HepG2 (cell line): ENCODE data around the gene TMEFF2. TPM values are rescaled to one million over a fixed set of nuclear protein-coding genes. Genes with fewer than 3 reads are reported as not detected.

ENCODE experiments used
- ATAC-seq: fragments of 200-7000 bp; cut with Tn5 transposase; 3 replicates; pipeline ENCODE4 v1.9.1; 2020; ENCODE audit warnings: mild to moderate bottlenecking, moderate library complexity
- BruUV-seq: library from RNA; stranded (reverse); fragments of 400-500 nt; replicated peaks from 2 replicates; lab custom pipeline; 2021; lab: Mats Ljungman, UMichigan
- CTCF ChIA-PET: fragments of 300-600 bp; formaldehyde crosslinking; extraction: SDS; loops from one replicate; lab custom pipeline; 2021; ENCODE audit warnings: low total read pairs, inconsistent platforms, low intra/inter-chr PET ratio; lab: Yijun Ruan, JAX
- POLR2A ChIA-PET: fragments of 350-600 bp; sonication (Branson Sonifier 250); formaldehyde crosslinking; loops from one replicate; lab custom pipeline; 2020; ENCODE audit warnings: antibody characterized with exemption, inconsistent platforms; lab: Yijun Ruan, JAX
- DNase-seq: peaks from one replicate; pipeline ENCODE4 v3.0.0-alpha.2; 2015; ENCODE audit warnings: low spot score
- FAIRE-seq: peaks from 3 replicates; lab custom pipeline; 2011; peaks lifted over from hg19 to GRCh38; lab: Jason Lieb, UNC
- H2AFZ ChIP-seq: one replicate; pipeline ENCODE4 v1.6.1; 2011; ENCODE audit warnings: low read length, inconsistent platforms
- H3K27ac ChIP-seq: fragments of 300-600 bp; 3 replicates; pipeline ENCODE4 v1.8.0; 2011; ENCODE audit warnings: mixed run types, mild to moderate bottlenecking, mixed read lengths, low read length, inconsistent platforms; ENCODE audit not compliant: insufficient read depth; ENCODE audit errors: extremely low read length
- H3K27me3 ChIP-seq, 2 experiments: fragments of 200-600 bp in 1 of 2; 2 replicates in 1 of 2; 3 replicates in 1 of 2; pipeline versions ENCODE4 v1.6.0 to v1.8.0; 2011; ENCODE audit warnings: low read length in 2 of 2, mild to moderate bottlenecking in 2 of 2, moderate library complexity in 2 of 2, inconsistent platforms in 1 of 2; ENCODE audit not compliant: insufficient read depth in 2 of 2, control insufficient read depth in 1 of 2
- H3K36me3 ChIP-seq, 2 experiments: fragments of 200-600 bp in 1 of 2; replicated peaks in 1 of 2; 2 replicates in 1 of 2; 3 replicates in 1 of 2; pipeline versions ENCODE4 v1.5.1 to v1.8.0; 2011; ENCODE audit warnings: low read length in 2 of 2, inconsistent platforms in 1 of 2; ENCODE audit not compliant: insufficient read depth in 2 of 2, control insufficient read depth in 1 of 2
- H3K4me1 ChIP-seq: 2 replicates; pipeline ENCODE4 v1.5.1; 2012; ENCODE audit warnings: low read length, inconsistent platforms; ENCODE audit not compliant: insufficient read depth
- H3K4me2 ChIP-seq: 2 replicates; pipeline ENCODE4 v1.6.0; 2011; ENCODE audit warnings: low read depth, low read length, inconsistent platforms
- H3K4me3 ChIP-seq, 3 experiments: fragments of 200-600 bp in 1 of 3; sonication (generic), shearing (Covaris generic) in 1 of 3; replicated peaks in 1 of 3; 2 replicates each; pipeline ENCODE4 v1.5.1; 2011 to 2016; ENCODE audit warnings: low read length in 3 of 3, inconsistent platforms in 2 of 3, low read depth in 2 of 3, mild to moderate bottlenecking in 2 of 3, control low read depth in 1 of 3, mixed read lengths in 1 of 3; ENCODE audit not compliant: insufficient read depth in 1 of 3
- H3K79me2 ChIP-seq: one replicate; pipeline ENCODE4 v1.6.1; 2011; ENCODE audit warnings: low read length, inconsistent platforms; ENCODE audit not compliant: insufficient read depth
- H3K9ac ChIP-seq: 2 replicates; pipeline ENCODE4 v1.6.0; 2011; ENCODE audit warnings: mild to moderate bottlenecking, low read depth, low read length, inconsistent platforms; ENCODE audit not compliant: insufficient read depth
- H3K9me3 ChIP-seq: 2 replicates; pipeline ENCODE4 v1.5.1; 2012; ENCODE audit warnings: mild to moderate bottlenecking, low read length
- H4K20me1 ChIP-seq: 2 replicates; pipeline ENCODE4 v1.6.0; 2011; ENCODE audit warnings: inconsistent platforms, mild to moderate bottlenecking, low read length, moderate library complexity; ENCODE audit not compliant: insufficient read depth
- CREM ChIP-seq, 2 experiments: sonication (generic) in 1 of 2; formaldehyde crosslinking in 1 of 2; IDR thresholded peaks; 2 replicates each; pipeline versions ENCODE4 v1.4.0 to v1.6.1; 2016 to 2020; ENCODE audit warnings: antibody characterized with exemption in 1 of 2, mild to moderate bottlenecking in 1 of 2, missing genetic modification reagents in 1 of 2
- HNRNPLL ChIP-seq: fragments of 200-400 bp; formaldehyde crosslinking; IDR thresholded peaks from 2 replicates; pipeline ENCODE4 v1.6.1; 2017; ENCODE audit warnings: mild to moderate bottlenecking, low read depth, low read length; ENCODE audit not compliant: poor library complexity, severe bottlenecking
- IRF9 ChIP-seq: sonication (generic); formaldehyde crosslinking; IDR thresholded peaks from 2 replicates; pipeline ENCODE4 v1.8.0; 2022; ENCODE audit warnings: missing genetic modification reagents, mild to moderate bottlenecking, borderline replicate concordance
- NFE2L1 ChIP-seq: sonication (generic); formaldehyde crosslinking; IDR thresholded peaks from 2 replicates; pipeline ENCODE4 v1.4.0; 2020; ENCODE audit warnings: missing genetic modification reagents, mild to moderate bottlenecking, borderline replicate concordance
- PRDM15 ChIP-seq: sonication (generic); formaldehyde crosslinking; IDR thresholded peaks from 2 replicates; pipeline ENCODE4 v1.4.0; 2020; ENCODE audit warnings: missing genetic modification reagents
- RCOR2 ChIP-seq: IDR thresholded peaks from 2 replicates; pipeline ENCODE4 v1.6.1; 2016; ENCODE audit warnings: missing biosample characterization, missing genetic modification reagents
- ZBTB7B ChIP-seq: sonication (generic); formaldehyde crosslinking; IDR thresholded peaks from 2 replicates; pipeline ENCODE4 v1.4.0; 2020; ENCODE audit warnings: missing genetic modification reagents
- ZFYVE20 ChIP-seq: sonication (generic); formaldehyde crosslinking; IDR thresholded peaks from 2 replicates; pipeline ENCODE4 v1.8.0; 2023; ENCODE audit warnings: low read depth, mild to moderate bottlenecking, moderate library complexity, missing genetic modification reagents, borderline replicate concordance
- ZMYM2 ChIP-seq: sonication (generic); formaldehyde crosslinking; IDR thresholded peaks from 2 replicates; pipeline ENCODE4 v1.8.0; 2022; ENCODE audit warnings: mild to moderate bottlenecking, missing genetic modification reagents
- ZNF20 ChIP-seq: sonication (generic); formaldehyde crosslinking; IDR thresholded peaks from 2 replicates; pipeline ENCODE4 v1.4.0; 2020; ENCODE audit warnings: mild to moderate bottlenecking, moderate library complexity, missing genetic modification reagents
- ZNF550 ChIP-seq: sonication (generic); formaldehyde crosslinking; IDR thresholded peaks from 2 replicates; pipeline ENCODE4 v1.4.0; 2020; ENCODE audit warnings: mild to moderate bottlenecking, missing genetic modification reagents, borderline replicate concordance
- ZNF709 ChIP-seq: sonication (generic); formaldehyde crosslinking; IDR thresholded peaks from 2 replicates; pipeline ENCODE4 v1.5.0; 2020; ENCODE audit warnings: mild to moderate bottlenecking, missing genetic modification reagents
- ZNF784 ChIP-seq: sonication (generic); formaldehyde crosslinking; IDR thresholded peaks from 2 replicates; pipeline ENCODE4 v1.5.1; 2020; ENCODE audit warnings: missing genetic modification reagents, mild to moderate bottlenecking, borderline replicate concordance
- WGBS: methylation state at CpG from one replicate; pipeline ENCODE4 v1.1.6; 2017; ENCODE audit warnings: low lambda C conversion rate; 5-methylcytosine and 5-hydroxymethylcytosine counted together
- in situ Hi-C: cut with HindIII; loops from 2 replicates; pipeline ENCODE4 v1.10.0; 2017; ENCODE audit warnings: low pct_unique_long_range_greater_than_20kb; ENCODE audit not compliant: extremely low pct_ligation_motif_present
- intact Hi-C: fragments of 100-400 bp; cut with micrococcal nuclease; formaldehyde crosslinking; loops from one replicate; pipeline ENCODE4 v1.10.0; 2022; ENCODE audit not compliant: unreplicated experiment
- polyA plus RNA-seq, 8 experiments: library from polyadenylated mRNA; depleted of rRNA in 3 of 8; stranded (reverse) in 7 of 8; unstranded in 1 of 8; fragments of >200 nt; fragmentation: Illumina TruSeq in 4 of 8; extraction: Trizol in 4 of 8; gene quantifications; 2 replicates each; pipeline versions ENCODE4 v1.2.1 to v1.2.3, GENCODE V29; 2011 to 2016; ENCODE audit warnings: low read depth in 4 of 8, missing spikeins in 1 of 8, mixed read lengths in 1 of 8; ENCODE audit not compliant: insufficient read depth in 1 of 8
- total RNA-seq, 5 experiments: library from RNA; depleted of rRNA; stranded (reverse); fragments of >200 nt; fragmentation: Illumina TruSeq; extraction: Trizol; gene quantifications; 2 replicates each; pipeline ENCODE4 v1.2.3, GENCODE V29; 2016; ENCODE audit warnings: low read depth in 1 of 5

Gene TMEFF2
- total and polyA plus RNA-seq, 2 of the 13 experiments (the other 11 are each of a cell fraction or from before 2014, with no cell fraction given), result not detected

GRCh38 chr2:191935247-191935646 lies 259.5 kb downstream of the TMEFF2 start:
- no peak overlapping the region for H3K4me3 ChIP-seq
- FAIRE-seq (no peak), DNase-seq (no peak), ATAC-seq (no peak)
- in situ Hi-C loops (no loop called here), intact Hi-C loops (no loop called here)
- 46% methylated on average over 3 of the region's 3 CpGs for WGBS
- BruUV-seq, result no TSS peak
- no peak for TF ChIP-seq ZFYVE20 (CRISPR knock-in tag)
- TF ChIP-seq ZNF784 (CRISPR knock-in tag), result no peak
- TF ChIP-seq CREM (IDR thresholded peaks at IDR 0.05), result no peak
- no peak for TF ChIP-seq CREM (CRISPR knock-in tag; IDR thresholded peaks at IDR 0.05)
- TF ChIP-seq HNRNPLL, result no peak
- TF ChIP-seq ZNF550 (CRISPR knock-in tag), result no peak
- no peak for TF ChIP-seq NFE2L1 (CRISPR knock-in tag)
- no peak for TF ChIP-seq IRF9
- TF ChIP-seq ZNF20, result no peak
- no peak for TF ChIP-seq PRDM15 (CRISPR knock-in tag)
- no peak for TF ChIP-seq ZBTB7B
- no peak for TF ChIP-seq RCOR2 (CRISPR knock-in tag)
- TF ChIP-seq ZNF709 (CRISPR knock-in tag), result no peak
- TF ChIP-seq ZMYM2, result no peak
- no peaks in the 10 kb centered on the region for H3K4me1 ChIP-seq
- H4K20me1 ChIP-seq, result no peaks in the 10 kb centered on the region
- no peak overlapping the region for H3K9ac ChIP-seq
- H3K27me3 ChIP-seq, result no peaks in the 10 kb centered on the region
- ChIA-PET POLR2A (no interaction called here), CTCF (no interaction called here)
- no peak overlapping the region for H2AFZ ChIP-seq
- no peak overlapping the region for H3K4me2 ChIP-seq
- no peaks in the 10 kb centered on the region for H3K36me3 ChIP-seq
- no peak overlapping the region for H3K27ac ChIP-seq
- no peaks in the 10 kb centered on the region for H3K9me3 ChIP-seq
- H3K79me2 ChIP-seq, result no peaks in the 10 kb centered on the region
